ENCODE data around the gene SPEM2. TPM values are rescaled to one million over a fixed set of nuclear protein-coding genes. Genes with fewer than 3 reads are reported as not detected.

SPEM2 gene
- total and polyA plus RNA-seq, 2 of the 8 experiments (the other 6 are each of a cell fraction or from before 2014, with no cell fraction given): 0.03 TPM; not detected in 1

- no peaks in the 10 kb centered on the region for H3K79me1 ChIP-seq (ENCODE audit: low read depth, low read length)
- 0 out of 2 replicates have a peak overlapping the region, but pooled peaks have one; percentile 28 for H2AK5ac ChIP-seq (ENCODE audit: low read depth, low read length)
- 81% methylated on average over 7 of the region's 7 CpGs; no CpG with 5 or more reads in 1 of the 2 experiments for WGBS, 2 experiments (ENCODE audit: extremely low coverage in 1 of 2, insufficient coverage in 1 of 2, insufficient read length in 1 of 2, insufficient replicate concordance in 2 of 2, low coverage in 1 of 2, low lambda C conversion rate in 2 of 2, missing lambda C conversion rate in 1 of 2)
- no peak overlapping the region for H3K23ac ChIP-seq (ENCODE audit: insufficient read length)
- no peak overlapping the region for H2BK20ac ChIP-seq (ENCODE audit: low read length)
- H2BK5ac ChIP-seq (ENCODE audit: low read depth, low read length): no peak overlapping the region
- ChIA-PET POLR2A (ENCODE audit: partially characterized antibody) (interaction anchor here (0.9 to 15.5 kb wide), 10 partner anchors 7 to 137 kb away, joined by 3 to 339 read pairs (median 5); partner anchors contain the start of genes POLR2A, SLC35G6, TMEM102 and TMEM256), CTCF (ENCODE audit: partially characterized antibody) (interaction anchor here (0.6 to 5.4 kb wide), 17 partner anchors 9 to 267 kb away, joined by 3 to 26 read pairs (median 3); partner anchors contain the start of genes MPDU1, TMEM102 and TNFSF13)
- H3K36me3 ChIP-seq (ENCODE audit: control insufficient read depth in 2 of 4, insufficient read depth in 4 of 4, low read length in 3 of 4): no peaks in the 10 kb centered on the region
- no peaks in the 10 kb centered on the region for H3K9me3 ChIP-seq (ENCODE audit: insufficient read depth in 2 of 2, low read depth in 1 of 2, low read length in 1 of 2)
- no peaks in the 10 kb centered on the region for H4K20me1 ChIP-seq (replicated peaks in 1 of 2; ENCODE audit: control insufficient read depth in 1 of 2, insufficient read depth in 2 of 2, low read length in 2 of 2)
- H3K4ac ChIP-seq (replicated peaks; ENCODE audit: insufficient read length, low read depth, low read length): no peak overlapping the region
- no peak overlapping the region for H4K5ac ChIP-seq (ENCODE audit: insufficient read length, low read depth, low read length)
- peaks cover 15% of the 10 kb centered on the region; the same call in 1 of the 2 replicates for H3K23me2 ChIP-seq (ENCODE audit: low read depth, low read length)
- no peak overlapping the region for H2BK120ac ChIP-seq (replicated peaks; ENCODE audit: low read depth, low read length)
- H3K9ac ChIP-seq (replicated peaks in 1 of 4; ENCODE audit: extremely low read depth in 1 of 4, low read depth in 3 of 4, low read length in 3 of 4): no peak overlapping the region
- no peak overlapping the region for H2AFZ ChIP-seq (ENCODE audit: low read length)
- peaks cover 3 to 18% (median 16%) of the 10 kb centered on the region in 4 experiments for H3K4me1 ChIP-seq (replicated peaks in 1 of 4; ENCODE audit: control insufficient read depth in 3 of 4, insufficient read depth in 4 of 4, low read length in 3 of 4)
- peak overlapping the region in 1 of 4 experiments; percentile 66; a peak in 1 of 8 replicates for H3K4me3 ChIP-seq (ENCODE audit: extremely low read depth in 1 of 4, insufficient read depth in 2 of 4, low read depth in 3 of 4, low read length in 4 of 4)
- no peaks in the 10 kb centered on the region for H3K79me2 ChIP-seq (ENCODE audit: control insufficient read depth in 1 of 2, insufficient read depth in 2 of 2, low read length in 2 of 2)
- H4K91ac ChIP-seq (replicated peaks; ENCODE audit: insufficient read length, low read length): no peak overlapping the region
- FAIRE-seq: no peak
- no peak overlapping the region for H2BK15ac ChIP-seq (ENCODE audit: low read length)
- H3K27me3 ChIP-seq (replicated peaks in 1 of 4; ENCODE audit: control insufficient read depth in 3 of 4, extremely low read depth in 1 of 4, insufficient read depth in 3 of 4, low read length in 3 of 4): peaks cover 0 to 16% (median 13%) of the 10 kb centered on the region in 4 experiments; a peak in 6 of 7 replicates
- no peak overlapping the region for H3K18ac ChIP-seq (ENCODE audit: extremely low read depth, low read length)
- H4K8ac ChIP-seq (ENCODE audit: extremely low read depth, insufficient read depth, low read length): no peak overlapping the region; the same call in 1 of the 2 replicates
- H3K4me2 ChIP-seq (ENCODE audit: insufficient read depth in 1 of 2, low read depth in 2 of 2, low read length in 2 of 2): peak overlapping the region in 1 of 2 experiments; percentile 77; a peak in 2 of 4 replicates
- no peak for DNase-seq (ENCODE audit: low read depth in 1 of 2, low spot score in 2 of 2)
- no peak overlapping the region for H3K14ac ChIP-seq (ENCODE audit: insufficient read length)
- no peak overlapping the region; the same call in 1 of the 2 replicates for H2BK12ac ChIP-seq (ENCODE audit: low read depth, low read length)
- no peak overlapping the region for H3K56ac ChIP-seq (replicated peaks; ENCODE audit: insufficient read length, low read depth, low read length)
- no peak overlapping the region for H3K27ac ChIP-seq (ENCODE audit: low read depth, low read length)
- TF ChIP-seq TAF1 (IDR thresholded peaks at IDR 0.05; ENCODE audit: low read depth, low read length) (no peak), RNF2 (IDR thresholded peaks at IDR 0.05; ENCODE audit: borderline replicate concordance, low read depth, low read length, missing control alignments, poor library complexity, severe bottlenecking) (no peak), KDM4A (IDR thresholded peaks at IDR 0.05; ENCODE audit: low read depth, low read length, severe bottlenecking) (no peak), RBBP5 (IDR thresholded peaks at IDR 0.05; ENCODE audit: borderline replicate concordance, low read depth, low read length) (no peak), CEBPB (IDR thresholded peaks at IDR 0.05; ENCODE audit: low read depth, low read length) (no peak), CTCF (IDR thresholded peaks at IDR 0.05; ENCODE audit: control extremely low read depth in 1 of 3, insufficient read depth in 1 of 3, low read depth in 1 of 3, low read length in 3 of 3) (no peak), POLR2AphosphoS5 (IDR thresholded peaks at IDR 0.05; ENCODE audit: low read depth, low read length) (no peak)
Observed at GRCh38 chr17:7443499-7444485, 18.4 kb downstream of the SPEM2 start.

Data from H1 (cell line).